ENCODE results near the gene TRIM17.

Gene TRIM17

DNA sequence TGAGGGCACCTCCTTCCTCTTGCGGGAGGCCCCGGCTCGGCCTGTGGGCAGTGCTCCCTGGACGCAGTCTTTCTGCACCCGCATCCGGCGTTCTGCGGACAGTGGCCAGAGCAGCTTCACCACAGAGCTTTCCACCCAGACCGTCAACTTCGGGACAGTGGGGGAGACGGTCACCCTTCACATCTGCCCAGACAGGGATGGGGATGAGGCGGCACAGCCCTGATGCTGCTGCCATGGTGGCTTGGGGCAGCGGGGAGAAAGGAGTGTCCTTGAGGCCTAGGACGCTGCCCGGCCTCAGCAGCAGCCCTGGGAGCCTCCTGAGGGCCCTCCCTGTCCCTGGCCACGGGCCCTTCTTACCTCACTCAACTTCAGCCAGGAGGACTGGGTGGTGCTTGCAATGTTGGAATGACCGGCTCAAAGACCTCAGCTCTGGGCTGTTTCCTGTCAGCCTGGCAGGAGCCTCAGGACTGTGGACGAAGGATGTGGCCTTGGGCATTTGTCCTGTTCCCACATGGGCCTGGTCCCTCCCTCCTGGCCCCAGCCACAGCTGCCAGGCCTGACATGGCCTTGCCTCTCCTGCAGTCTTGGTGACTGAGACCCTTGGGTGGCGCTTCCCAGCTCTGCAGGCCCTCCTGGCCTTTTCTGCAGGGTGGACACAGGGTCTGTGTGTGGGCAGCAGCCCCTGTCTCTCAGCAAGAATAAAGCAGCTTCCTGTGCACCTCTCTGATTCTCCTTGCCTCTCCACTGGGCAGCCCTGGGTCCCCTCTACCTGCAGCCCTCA lies 55.9 kb downstream of the TRIM17 start:
- no peaks in the 10 kb centered on the region for H3K79me2 ChIP-seq (ENCODE audit: control insufficient read depth, low read length)
- TF ChIP-seq CTCF (IDR thresholded peaks at IDR 0.05; ENCODE audit: low read depth, low read length, poor library complexity, severe bottlenecking) (no peak), EZH2phosphoT487 (IDR thresholded peaks at IDR 0.05; ENCODE audit: borderline replicate concordance, low read length) (no peak)
- H3K4me2 ChIP-seq (ENCODE audit: low read length), result no peak overlapping the region

DNA sequence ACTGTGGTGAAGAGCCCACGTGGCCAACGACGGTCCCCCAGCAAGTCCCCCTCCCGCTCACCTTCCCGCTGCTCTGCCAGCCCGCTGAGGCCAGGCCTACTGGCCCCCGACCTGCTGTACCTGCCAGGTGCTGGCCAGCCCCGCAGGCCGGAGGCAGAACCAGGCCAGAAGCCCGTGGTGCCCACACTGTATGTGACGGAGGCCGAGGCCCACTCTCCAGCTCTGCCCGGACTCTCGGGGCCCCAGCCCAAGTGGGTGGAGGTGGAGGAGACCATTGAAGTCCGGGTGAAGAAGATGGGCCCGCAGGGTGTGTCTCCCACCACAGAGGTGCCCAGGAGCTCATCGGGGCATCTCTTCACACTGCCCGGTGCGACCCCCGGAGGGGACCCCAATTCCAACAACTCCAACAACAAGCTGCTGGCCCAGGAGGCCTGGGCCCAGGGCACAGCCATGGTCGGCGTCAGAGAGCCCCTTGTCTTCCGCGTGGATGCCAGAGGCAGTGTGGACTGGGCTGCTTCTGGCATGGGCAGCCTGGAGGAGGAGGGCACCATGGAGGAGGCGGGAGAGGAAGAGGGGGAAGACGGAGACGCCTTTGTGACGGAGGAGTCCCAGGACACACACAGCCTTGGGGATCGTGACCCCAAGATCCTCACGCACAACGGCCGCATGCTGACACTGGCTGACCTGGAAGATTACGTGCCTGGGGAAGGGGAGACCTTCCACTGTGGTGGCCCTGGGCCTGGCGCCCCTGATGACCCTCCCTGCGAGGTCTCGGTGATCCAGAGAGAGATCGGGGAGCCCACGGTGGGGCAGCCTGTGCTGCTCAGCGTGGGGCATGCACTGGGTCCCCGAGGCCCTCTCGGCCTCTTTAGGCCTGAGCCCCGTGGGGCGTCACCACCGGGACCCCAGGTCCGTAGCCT lies 56.8 kb downstream of the TRIM17 start:
- H4K20me1 ChIP-seq (ENCODE audit: control insufficient read depth, insufficient read depth, low read depth, low read length), result no peaks in the 10 kb centered on the region
- TF ChIP-seq EZH2phosphoT487 (IDR thresholded peaks at IDR 0.05; ENCODE audit: borderline replicate concordance, low read length) (no peak), CTCF (IDR thresholded peaks at IDR 0.05; ENCODE audit: low read depth, low read length, poor library complexity, severe bottlenecking) (no peak)
- no peaks in the 10 kb centered on the region for H3K4me1 ChIP-seq (ENCODE audit: control insufficient read depth, low read length)
- no peak overlapping the region for H3K27ac ChIP-seq (ENCODE audit: low read depth, low read length)
- H3F3A ChIP-seq (ENCODE audit: control insufficient read depth, insufficient read depth), result no peaks in the 10 kb centered on the region
- H3K27me3 ChIP-seq (ENCODE audit: control insufficient read depth, low read length), result no peaks in the 10 kb centered on the region
- no peaks in the 10 kb centered on the region for H3K36me3 ChIP-seq (ENCODE audit: control insufficient read depth, low read length)
- no peak overlapping the region for H3K4me2 ChIP-seq (ENCODE audit: low read length)
- no peak overlapping the region for H3K4me3 ChIP-seq (ENCODE audit: low read length)
- H3K9me3 ChIP-seq (ENCODE audit: control insufficient read depth, insufficient read depth, low read length), result no peaks in the 10 kb centered on the region
- H3K79me2 ChIP-seq (ENCODE audit: control insufficient read depth, low read length), result no peaks in the 10 kb centered on the region
- H3K9me2 ChIP-seq (replicated peaks; ENCODE audit: control insufficient read depth, low read length), result no peaks in the 10 kb centered on the region

More for the DNA sequence above, 55.9 kb downstream of the TRIM17 start:
- Histone ChIP-seq H3K9me3 (ENCODE audit: control insufficient read depth, insufficient read depth, low read length) (no peaks in the 10 kb centered on the region), H3K4me3 (ENCODE audit: low read length) (no peak overlapping the region), H3K27me3 (ENCODE audit: control insufficient read depth, low read length) (no peaks in the 10 kb centered on the region), H3K4me1 (ENCODE audit: control insufficient read depth, low read length) (no peaks in the 10 kb centered on the region), H3K27ac (ENCODE audit: low read depth, low read length) (no peak overlapping the region), H4K20me1 (ENCODE audit: control insufficient read depth, insufficient read depth, low read depth, low read length) (no peaks in the 10 kb centered on the region), H3K9me2 (replicated peaks; ENCODE audit: control insufficient read depth, low read length) (no peaks in the 10 kb centered on the region), H3F3A (ENCODE audit: control insufficient read depth, insufficient read depth) (no peaks in the 10 kb centered on the region), H3K36me3 (ENCODE audit: control insufficient read depth, low read length) (no peaks in the 10 kb centered on the region)

GRCh38 chr1:228358764-228359612 lies 57.7 kb downstream of the TRIM17 start:
- Histone ChIP-seq H3K36me3 (ENCODE audit: control insufficient read depth, low read length) (no peaks in the 10 kb centered on the region), H3K9me2 (replicated peaks; ENCODE audit: control insufficient read depth, low read length) (no peaks in the 10 kb centered on the region), H3K27me3 (ENCODE audit: control insufficient read depth, low read length) (no peaks in the 10 kb centered on the region), H3K9me3 (ENCODE audit: control insufficient read depth, insufficient read depth, low read length) (no peaks in the 10 kb centered on the region), H3F3A (ENCODE audit: control insufficient read depth, insufficient read depth) (no peaks in the 10 kb centered on the region), H4K20me1 (ENCODE audit: control insufficient read depth, insufficient read depth, low read depth, low read length) (no peaks in the 10 kb centered on the region), H3K4me3 (ENCODE audit: low read length) (no peak overlapping the region), H3K4me2 (ENCODE audit: low read length) (no peak overlapping the region), H3K4me1 (ENCODE audit: control insufficient read depth, low read length) (no peaks in the 10 kb centered on the region), H3K27ac (ENCODE audit: low read depth, low read length) (no peak overlapping the region), H3K79me2 (ENCODE audit: control insufficient read depth, low read length) (no peaks in the 10 kb centered on the region)
- TF ChIP-seq EZH2phosphoT487 (IDR thresholded peaks at IDR 0.05; ENCODE audit: borderline replicate concordance, low read length) (no peak), CTCF (IDR thresholded peaks at IDR 0.05; ENCODE audit: low read depth, low read length, poor library complexity, severe bottlenecking) (no peak)

Measured in DOHH2 (cell line).